DMS114 treated with DMSO at 0.1 percent for 48 hours (cell line): ENCODE results near the gene SLC27A1.
"Not testable (repeated sequence)": the region's sequence is repeated elsewhere in the genome, so short reads cannot be mapped to it uniquely, and the experiment has no call there.

Experiments
- DNase-seq: peaks from one replicate; lab custom pipeline; 2025; ENCODE audit not compliant: unreplicated experiment; lab: John Stamatoyannopoulos, UW

SLC27A1 gene

GRCh38 chr19:17456127-17456526 lies 14.2 kb upstream of the SLC27A1 start:
- no peak for DNase-seq

DNA sequence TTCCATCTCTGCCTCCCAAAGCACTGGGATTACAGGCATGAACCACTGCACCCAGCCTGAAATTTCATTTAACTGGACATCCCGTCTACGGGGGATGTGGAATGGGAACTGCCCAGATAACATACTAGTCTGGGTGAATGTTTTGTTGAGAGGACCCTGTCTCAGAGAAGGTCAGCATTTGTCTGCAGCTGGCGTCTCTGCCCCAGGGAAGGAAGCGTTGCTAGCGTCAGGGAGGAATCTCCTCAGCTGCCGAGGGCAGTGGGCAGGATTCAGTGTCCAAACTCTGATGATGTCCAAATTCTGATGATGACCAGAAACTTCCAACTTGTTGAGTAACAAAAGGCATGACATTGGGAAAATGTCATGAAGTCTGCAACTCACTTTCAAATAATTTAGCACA lies 12.7 kb upstream of the SLC27A1 start:
- no peak for DNase-seq

DNA sequence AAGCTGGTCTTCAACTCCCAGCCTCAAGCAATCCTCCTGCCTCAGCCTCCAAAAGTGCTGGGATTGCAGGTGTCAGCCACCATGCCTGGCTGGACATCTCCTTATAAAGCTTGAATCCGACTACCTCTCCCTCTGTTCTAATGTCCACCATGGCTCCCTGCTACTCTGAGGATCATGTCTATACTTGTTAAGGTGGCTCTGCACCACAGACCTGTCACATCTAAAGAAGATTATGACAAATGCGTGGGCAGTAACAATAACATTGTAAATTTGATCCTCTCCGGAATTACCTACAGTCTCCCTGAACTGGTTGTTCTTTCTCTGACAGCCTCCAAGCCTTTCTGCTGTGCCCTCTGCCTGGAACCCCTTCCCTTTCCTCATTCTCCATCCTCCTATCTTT lies 11.4 kb upstream of the SLC27A1 start:
- DNase-seq, result no peak

GRCh38 chr19:17460372-17461230 lies 9.7 kb upstream of the SLC27A1 start, which contains the start of gene NXNL1:
TSS of gene NXNL1 (minus strand) at chr19:17460926. CDS start at chr19:17460869, 57 bp downstream.
- DNase-seq, result no peak

- DNase-seq, result no peak
These were observed 3.9 kb upstream of the SLC27A1 start for GRCh38 chr19:17466487-17466850.

GRCh38 chr19:17467471-17468301 lies 2.6 kb upstream of the SLC27A1 start:
- no peak for DNase-seq

GRCh38 chr19:17468302-17469091 lies 1.8 kb upstream of the SLC27A1 start:
- no peak for DNase-seq

DNA sequence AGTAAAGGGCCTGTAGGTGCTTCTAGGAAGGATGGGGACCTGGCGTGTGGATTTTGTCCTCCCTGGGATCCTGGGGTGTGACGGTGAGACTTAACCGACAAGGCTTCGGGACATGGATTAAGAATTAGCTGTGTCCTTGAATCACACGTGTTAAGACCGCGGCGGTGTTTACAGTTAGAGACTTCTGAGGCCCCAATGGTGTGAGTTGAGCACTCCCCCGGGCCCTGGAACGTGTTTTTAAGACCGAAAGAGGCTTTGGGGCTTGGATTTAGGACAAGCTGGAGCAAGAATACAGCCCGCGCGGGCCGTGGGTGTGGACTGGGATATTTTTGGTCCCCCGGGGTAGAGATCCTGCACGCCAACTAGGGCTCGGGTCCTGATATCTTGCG lies 1.2 kb upstream of the SLC27A1 start:
- DNase-seq, result peak; percentile 55

DNA sequence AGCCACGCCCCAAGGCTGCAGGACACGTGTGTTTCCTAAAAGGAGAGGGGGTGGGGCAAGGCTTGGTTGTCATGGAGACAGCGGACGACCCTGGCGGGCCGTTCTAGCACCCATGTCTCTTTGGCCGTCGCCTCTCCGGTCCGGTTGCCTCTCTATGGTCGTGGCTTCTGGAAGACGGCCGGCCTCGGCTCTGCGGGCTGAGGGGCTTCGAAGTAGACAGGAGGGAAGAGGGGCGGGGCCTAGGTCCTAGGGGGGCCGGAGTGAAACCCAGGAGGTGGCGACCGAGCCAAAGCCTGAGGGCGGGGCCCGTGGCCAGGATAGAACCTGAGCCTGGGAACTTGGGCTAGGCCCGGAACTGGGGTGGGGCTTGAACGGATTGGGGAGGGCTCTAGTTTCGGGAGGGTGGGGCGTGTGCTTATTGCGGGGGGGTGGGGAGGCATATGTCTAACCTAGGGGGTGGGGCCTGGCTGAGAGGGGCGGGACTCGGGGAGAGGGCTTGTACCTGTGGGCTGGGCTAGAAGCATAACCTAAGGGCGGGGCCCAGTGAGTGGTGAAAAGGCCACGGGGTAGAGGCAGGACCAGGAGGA lies 750 bp upstream of the SLC27A1 start:
- peak; percentile 97 for DNase-seq

- no peak for DNase-seq
These were observed 1.2 kb downstream of the SLC27A1 start for GRCh38 chr19:17471410-17472125.

DNA sequence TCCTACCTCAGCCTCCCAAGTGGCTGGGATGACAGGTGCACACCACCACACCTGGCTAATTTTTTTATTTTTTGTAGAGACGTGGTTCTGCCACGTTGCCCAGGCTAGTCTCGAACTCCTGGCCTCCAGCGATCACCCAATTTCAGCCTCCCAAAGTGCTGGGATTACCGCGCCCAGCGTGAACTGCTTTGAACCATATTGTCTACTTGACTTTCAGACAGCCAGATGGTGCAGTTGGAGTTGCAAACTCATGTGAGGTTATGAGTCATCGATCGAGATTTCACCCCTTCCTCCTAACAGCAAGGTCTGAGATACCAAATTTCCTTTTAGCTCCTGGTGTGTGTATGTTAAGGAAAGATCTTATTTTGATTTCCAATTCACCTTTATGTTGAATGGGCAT lies 2.7 kb downstream of the SLC27A1 start:
- DNase-seq, result no peak

DNA sequence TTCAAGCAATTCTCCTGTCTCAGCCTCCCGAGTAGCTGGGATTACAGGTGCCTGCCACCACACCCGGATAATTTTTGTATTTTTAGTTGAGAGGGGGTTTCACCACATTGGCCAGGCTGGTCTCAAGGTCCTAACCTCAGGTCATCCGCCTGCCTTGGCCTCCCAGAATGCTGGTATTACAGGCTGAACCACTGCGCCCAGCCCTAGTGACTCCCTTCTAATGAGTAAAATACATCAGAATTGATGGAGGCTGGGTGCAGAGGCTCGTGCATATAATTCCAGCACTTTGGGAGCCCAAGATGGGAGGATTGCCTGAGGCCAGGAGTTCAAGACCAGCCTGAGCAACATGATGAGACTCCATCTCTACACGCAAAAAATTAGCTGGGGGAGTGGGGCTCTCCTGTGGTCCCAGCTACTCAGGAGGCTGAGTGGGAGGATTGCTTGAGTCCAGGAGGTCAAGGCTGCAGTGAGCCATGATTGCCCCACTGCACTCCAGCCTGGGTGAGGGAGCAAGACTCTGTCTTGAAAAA lies 4.8 kb downstream of the SLC27A1 start:
- not testable (repeated sequence) for DNase-seq

GRCh38 chr19:17475541-17476115 lies 5.3 kb downstream of the SLC27A1 start:
- DNase-seq, result no peak

GRCh38 chr19:17479325-17479791 lies 9.0 kb downstream of the SLC27A1 start:
- DNase-seq, result no peak

DNA sequence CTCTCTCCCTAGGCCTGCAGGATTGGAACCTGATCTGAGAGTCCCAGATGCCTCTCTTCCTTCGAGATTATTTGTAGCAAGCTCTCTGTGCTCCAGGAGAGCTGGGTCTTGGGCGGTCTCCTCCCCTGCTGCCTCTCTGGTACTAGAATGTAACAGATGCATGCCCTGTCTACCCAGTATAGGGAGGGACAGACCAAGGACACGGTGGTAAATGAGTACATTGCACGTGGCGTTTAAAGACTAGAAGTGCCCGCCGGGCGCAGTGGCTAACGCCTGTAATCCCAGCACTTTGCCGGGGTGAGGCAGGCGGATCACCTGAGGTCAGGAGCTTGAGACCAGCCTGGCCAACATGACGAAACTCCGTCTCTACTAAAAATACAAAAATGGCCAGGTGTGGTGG lies 11.7 kb downstream of the SLC27A1 start:
- DNase-seq, result no peak

GRCh38 chr19:17482877-17483604 lies 12.7 kb downstream of the SLC27A1 start:
- DNase-seq, result no peak

- DNase-seq, result no peak
These were observed 13.3 kb downstream of the SLC27A1 start for GRCh38 chr19:17483605-17484002.

- no peak for DNase-seq
These were observed 14.3 kb downstream of the SLC27A1 start for GRCh38 chr19:17484520-17485185.
